Heart right ventricle (tissue), 16 donors: ENCODE results near the gene CDCA5. TPM values are rescaled to one million over a fixed set of nuclear protein-coding genes. Genes with fewer than 3 reads are reported as not detected.

ENCODE experiments used
- ATAC-seq, 8 donors: fragments of 200-7000 bp; cut with Tn5 transposase; one replicate each; pipeline ENCODE4 v1.9.1; 2020; ENCODE audit warnings: mild to moderate bottlenecking in 8 of 8, moderate library complexity in 8 of 8, moderate number of reproducible peaks in 1 of 8
- DNase-seq, 2 donors: peaks; one replicate each; pipeline ENCODE4 v3.0.0-alpha.2; 2020
- H3K27ac ChIP-seq, 10 donors: fragments of 200-600 bp; sonication (generic) in 2 of 10; one replicate each; pipeline versions ENCODE4 v1.5.0 to v1.8.0; 2020 to 2022; ENCODE audit warnings: mild to moderate bottlenecking in 3 of 10
- H3K27me3 ChIP-seq, 7 donors: fragments of 200-600 bp; one replicate each; pipeline ENCODE4 v1.8.0; 2021 to 2022; ENCODE audit warnings: mild to moderate bottlenecking in 2 of 7
- H3K36me3 ChIP-seq, 9 donors: fragments of 200-600 bp; sonication (generic) in 1 of 9; one replicate each; pipeline versions ENCODE4 v1.5.0 to v1.8.0; 2020 to 2022; ENCODE audit warnings: mild to moderate bottlenecking in 2 of 9
- H3K4me1 ChIP-seq, 9 donors: fragments of 200-600 bp; sonication (generic) in 1 of 9; one replicate each; pipeline versions ENCODE4 v1.5.0 to v1.8.0; 2020 to 2022; ENCODE audit warnings: mild to moderate bottlenecking in 4 of 9
- H3K4me3 ChIP-seq, 10 donors: fragments of 200-600 bp; sonication (generic) in 2 of 10; one replicate each; pipeline versions ENCODE4 v1.5.0 to v1.8.0; 2020 to 2022; ENCODE audit warnings: mild to moderate bottlenecking in 7 of 10, moderate library complexity in 2 of 10
- H3K9me3 ChIP-seq, 11 donors: fragments of 200-600 bp in 10 of 11; sonication (generic) in 2 of 11; one replicate each; pipeline versions ENCODE4 v1.5.0 to v1.8.0; 2013 to 2022; ENCODE audit warnings: mild to moderate bottlenecking in 2 of 11, control low read depth in 1 of 11, moderate library complexity in 1 of 11
- CTCF ChIP-seq, 9 donors: fragments of 200-600 bp; sonication (generic) in 2 of 9; IDR thresholded peaks; one replicate each; pipeline versions ENCODE4 v1.5.0 to v1.8.0; 2021 to 2022; ENCODE audit warnings: antibody characterized with exemption in 9 of 9, mild to moderate bottlenecking in 5 of 9, moderate library complexity in 1 of 9
- WGBS, 2 donors: extraction: QIAGEN DNeasy Blood & Tissue Kit; methylation state at CpG; one replicate each; pipeline ENCODE4 v1.1.7; 2013; ENCODE audit warnings: inconsistent platforms in 1 of 2; 5-methylcytosine and 5-hydroxymethylcytosine counted together
- intact Hi-C, 10 donors: fragments of 100-400 bp; cut with DNase I; formaldehyde crosslinking; loops; one replicate each; pipeline versions ENCODE4 v1.11.1 to v1.14.2; 2022
- polyA plus RNA-seq, 2 donors: library from polyadenylated mRNA; stranded (reverse); fragments of 200-250 nt; gene quantifications; one replicate each; pipeline ENCODE4 v1.2.3, GENCODE V29; 2013
- total RNA-seq, 10 donors: library from RNA; stranded (reverse); fragmentation: NEBNext Ultra II Directional in 3 of 10; extraction: Animal tissue kit (Norgen Biotek cat#: 25700) in 3 of 10; gene quantifications; one replicate each; pipeline versions ENCODE4 v1.2.1 to v1.2.4, GENCODE V29; 2021 to 2023
- donor health status: Arrhythmogenic right ventricular cardiomyopathy.
- donor health status: ischemic (EF 13 %, LVEDD 7.1; RV severe dilation, severe dysfunction).
- donor health status: healthy with polysubstance abuse.
- donor health status: DM: no; HTN: yes; CAD: no.
- donor health status: DM: no; HTN: no; CAD: no.
- donor health status: ischemic (EF 25% LVEDD 6.9; RV normal size, moderate dysfunction).
- donor health status: ischemic (EF 25% LVEDD 5.7; RV mildly dilated, moderate dysfunction).
- donor health status: healthy.
- donor health status: DM: yes; HTN: yes; CAD: no.
- donor health status: Ischemic cardiomyopathy.
- donor health status: ischemic (EF 35%, LVEDD 5.7; RV mildly dilated, moderate dysfunction).
- donor health status: nonischemic (EF 11% LVEDD 7.7; RV severe dilation, severe dysfunction).
- donor health status: DM: yes; HTN: yes; CAD: no.
- donor health status: PGD.
- donor health status: ischemic (EF 29% LVEDD 5.4; RV normal size, mild dysfunction).
- donor health status: nonischemic (EF 23%, LVEDD 6.1; RV moderate dilation, normal function).

Gene CDCA5
- total and polyA plus RNA-seq, 12 donors: 0.45 to 5.3 (median 0.90) TPM

DNA sequence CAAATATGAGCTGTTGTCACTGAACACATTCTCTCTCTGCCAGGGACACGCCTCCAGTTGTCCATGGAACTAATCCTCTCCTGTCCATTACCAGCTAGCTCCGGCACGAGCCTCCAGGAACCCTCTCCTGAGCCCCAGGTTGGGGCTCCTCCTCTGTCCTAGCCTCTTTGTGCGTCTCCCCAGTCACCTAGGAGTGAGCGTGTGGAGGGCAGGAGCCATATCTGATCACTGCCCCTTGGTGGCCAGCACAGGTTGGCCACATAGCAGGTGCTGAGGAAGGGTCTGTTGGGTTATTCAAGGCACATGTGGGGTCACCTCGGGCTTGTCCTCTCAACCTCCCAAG lies 48.0 kb upstream of the CDCA5 start:
- no peak for ATAC-seq
- H3K4me3 ChIP-seq: no peak overlapping the region
- intact Hi-C loops: loop anchor here in 2 of 10 donors (10.0 kb wide), 1 partner anchor 123 kb away; no protein-coding TSS in a partner anchor
- peaks cover 7 to 64% (median 50%) of the 10 kb centered on the region in 9 donors for H3K36me3 ChIP-seq
- H3K27me3 ChIP-seq: no peaks in the 10 kb centered on the region
- no peak for TF ChIP-seq CTCF (IDR thresholded peaks at IDR 0.05)
- H3K4me1 ChIP-seq: peaks cover 12 to 36% (median 27%) of the 10 kb centered on the region in 9 donors
- no peak for DNase-seq
- no peak overlapping the region for H3K27ac ChIP-seq
- no peaks in the 10 kb centered on the region for H3K9me3 ChIP-seq
- WGBS, 2 donors: 82 to 84% methylated on average over 6 of the region's 6 CpGs

- no peak overlapping the region for H3K27ac ChIP-seq
- no peak for TF ChIP-seq CTCF (IDR thresholded peaks at IDR 0.05)
- no peaks in the 10 kb centered on the region for H3K9me3 ChIP-seq
- H3K4me1 ChIP-seq: peaks cover 12 to 36% (median 27%) of the 10 kb centered on the region in 9 donors
- intact Hi-C loops: loop anchor here in 2 of 10 donors (10.0 kb wide), 1 partner anchor 123 kb away; no protein-coding TSS in a partner anchor
- DNase-seq (no peak), ATAC-seq (no peak)
- peaks cover 7 to 69% (median 55%) of the 10 kb centered on the region in 9 donors for H3K36me3 ChIP-seq
- no peaks in the 10 kb centered on the region for H3K27me3 ChIP-seq
- 77 to 78% methylated on average over 3 of the region's 3 CpGs for WGBS, 2 donors
- H3K4me3 ChIP-seq: no peak overlapping the region
These were observed 47.6 kb upstream of the CDCA5 start for GRCh38 chr11:65131417-65131776.

DNA sequence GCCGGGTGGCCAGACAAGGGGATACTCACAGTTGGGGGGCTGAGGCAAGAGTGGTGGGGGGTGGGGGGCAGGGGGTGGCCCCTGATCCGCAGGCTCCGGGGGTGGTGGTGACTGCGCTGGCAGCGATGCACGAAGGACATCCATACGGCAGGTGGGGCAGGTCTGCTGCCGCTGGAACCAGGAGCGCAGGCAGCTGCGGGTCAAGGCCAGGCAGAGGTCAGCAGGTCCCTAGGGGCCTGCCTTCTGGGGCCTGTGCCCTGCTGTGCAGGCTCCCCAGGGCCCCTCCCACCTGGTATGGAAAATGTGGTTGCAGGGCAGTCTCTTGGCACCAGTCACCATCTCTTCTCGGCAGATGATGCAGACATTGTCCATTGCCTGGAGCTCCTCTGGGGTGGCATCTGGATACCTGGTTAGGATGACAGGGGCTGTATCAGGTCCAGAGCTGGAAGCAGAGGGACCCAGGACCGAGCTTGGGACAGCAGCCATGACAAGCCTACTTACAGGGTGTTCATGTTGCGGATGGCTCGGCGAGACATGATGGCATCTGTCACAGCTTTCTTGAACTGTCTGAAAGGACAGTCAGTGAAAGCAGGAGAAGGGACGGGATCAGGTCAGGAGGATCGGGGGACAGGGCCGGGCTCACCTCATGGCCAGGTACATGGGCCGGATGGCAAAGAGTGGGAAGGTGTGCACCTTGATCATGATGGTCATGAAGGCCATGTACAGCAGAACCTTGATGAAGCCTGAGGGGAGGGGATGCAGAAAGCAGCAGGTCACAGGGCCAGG lies 47.0 kb upstream of the CDCA5 start:
- H3K4me1 ChIP-seq: peaks cover 12 to 33% (median 23%) of the 10 kb centered on the region in 9 donors
- no peaks in the 10 kb centered on the region for H3K9me3 ChIP-seq
- 80 to 88% methylated on average over 19 of the region's 19 CpGs for WGBS, 2 donors
- no peak overlapping the region for H3K27ac ChIP-seq
- peaks cover 7 to 75% (median 58%) of the 10 kb centered on the region in 9 donors for H3K36me3 ChIP-seq
- DNase-seq (no peak), ATAC-seq (no peak)
- no peak overlapping the region for H3K4me3 ChIP-seq
- H3K27me3 ChIP-seq: no peaks in the 10 kb centered on the region
- intact Hi-C loops: loop anchor here in 2 of 10 donors (10.0 kb wide), 1 partner anchor 124 kb away; no protein-coding TSS in a partner anchor
- TF ChIP-seq CTCF (IDR thresholded peaks at IDR 0.05): no peak

GRCh38 chr11:65129649-65130441 lies 46.0 kb upstream of the CDCA5 start:
- TF ChIP-seq CTCF (IDR thresholded peaks at IDR 0.05): no peak
- no peaks in the 10 kb centered on the region for H3K9me3 ChIP-seq
- peaks cover 6 to 24% (median 17%) of the 10 kb centered on the region in 9 donors for H3K4me1 ChIP-seq
- intact Hi-C loops: loop anchor here in 2 of 10 donors (10.0 kb wide), 1 partner anchor 125 kb away; no protein-coding TSS in a partner anchor
- H3K36me3 ChIP-seq: peaks cover 7 to 84% (median 66%) of the 10 kb centered on the region in 9 donors
- no peaks in the 10 kb centered on the region for H3K27me3 ChIP-seq
- ATAC-seq: no peak
- H3K4me3 ChIP-seq: no peak overlapping the region
- no peak overlapping the region for H3K27ac ChIP-seq
- WGBS, 2 donors: 86 to 90% methylated on average over 13 of the region's 13 CpGs
- no peak for DNase-seq
